HG02852 (cell line): ENCODE data around the gene RSU1.

Experiments
- ATAC-seq: cut with Tn5 transposase; IDR thresholded peaks from one replicate; pipeline ENCODE4 v1.9.1; 2021; ENCODE audit warnings: mild to moderate bottlenecking, moderate library complexity; ENCODE audit not compliant: unreplicated experiment

RSU1 gene

DNA sequence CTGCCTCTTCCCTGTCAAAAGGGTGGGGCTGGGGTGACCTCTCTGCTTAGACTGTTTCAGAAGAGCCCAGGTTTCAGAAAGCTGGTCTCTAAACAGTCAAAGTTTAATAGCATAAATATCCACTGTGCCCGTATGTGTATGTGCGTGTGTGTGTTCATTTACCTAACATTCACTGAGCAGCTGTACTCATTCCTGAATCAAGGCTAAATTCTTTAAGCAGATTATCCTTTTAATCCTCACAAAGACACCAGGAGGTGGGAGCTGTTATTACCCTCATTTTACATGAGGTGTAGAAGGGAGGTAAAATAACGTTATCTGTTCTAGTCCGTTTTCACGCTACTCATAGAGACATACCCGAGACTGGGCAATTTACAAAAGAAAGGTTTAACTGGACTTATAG is 72.2 kb downstream of the RSU1 start:
- no peak for ATAC-seq

GRCh38 chr10:16742165-16742960 is 74.9 kb downstream of the RSU1 start:
- ATAC-seq: no peak

- ATAC-seq: no peak
Measured at GRCh38 chr10:16741540-16741939, 75.7 kb downstream of the RSU1 start.

DNA sequence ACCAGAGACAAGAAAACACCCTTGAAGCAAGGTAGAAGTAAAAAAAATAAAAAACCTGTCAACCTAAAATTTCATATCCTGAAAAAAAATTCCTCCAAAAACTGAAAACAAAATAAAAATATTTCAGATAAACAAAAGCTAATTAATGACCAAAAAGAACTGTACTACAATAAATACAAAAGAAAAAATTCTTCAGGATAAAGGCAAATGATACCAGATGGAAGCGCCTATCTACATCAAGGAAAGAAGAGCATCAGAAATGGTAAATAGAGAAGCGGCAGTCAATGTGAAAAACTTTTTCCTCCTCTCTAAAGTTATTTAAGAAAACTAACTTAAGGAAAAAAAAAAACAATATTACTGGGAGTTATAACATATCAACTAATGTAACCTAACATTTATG is 79.8 kb downstream of the RSU1 start:
- ATAC-seq: no peak

DNA sequence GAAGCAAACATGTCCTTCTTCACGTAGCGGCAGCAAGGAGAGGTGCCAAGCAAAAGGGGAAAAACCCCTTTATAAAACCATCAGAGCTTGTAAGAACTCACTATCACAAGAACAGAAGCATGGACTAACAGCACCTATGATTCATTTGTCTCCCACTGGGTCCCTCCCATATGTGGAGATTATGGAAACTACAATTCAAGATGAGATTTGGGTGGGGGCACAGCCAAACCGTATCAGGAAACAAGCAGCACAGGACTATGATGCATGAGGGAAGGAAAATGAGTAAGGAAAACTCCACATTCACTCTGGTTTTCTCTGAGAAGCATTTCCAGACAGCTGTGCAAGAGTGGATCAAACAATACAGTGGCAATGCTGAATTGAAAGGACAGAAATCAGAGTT is 81.6 kb downstream of the RSU1 start:
- ATAC-seq: no peak

DNA sequence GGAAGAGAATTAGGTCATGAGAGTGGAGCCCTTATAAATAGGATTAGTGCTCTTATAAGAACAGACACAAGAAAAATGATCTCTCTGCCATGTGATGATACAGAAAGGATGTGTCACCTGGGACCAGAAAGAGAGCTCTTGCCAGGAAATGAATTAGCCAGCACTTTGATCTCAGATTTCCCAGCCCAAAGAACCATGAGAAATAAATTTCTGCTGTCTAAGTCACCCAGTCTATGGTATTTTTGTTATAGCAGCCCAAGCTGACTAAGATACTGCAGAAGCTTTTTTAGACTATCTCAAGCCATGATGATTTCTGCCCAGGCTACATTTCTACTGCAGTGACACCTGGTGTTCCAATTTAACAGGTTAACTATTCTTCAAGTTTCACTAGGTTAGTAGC is 84.8 kb downstream of the RSU1 start:
- ATAC-seq: no peak

GRCh38 chr10:16728266-16728665 is 89.0 kb downstream of the RSU1 start:
- ATAC-seq: no peak

DNA sequence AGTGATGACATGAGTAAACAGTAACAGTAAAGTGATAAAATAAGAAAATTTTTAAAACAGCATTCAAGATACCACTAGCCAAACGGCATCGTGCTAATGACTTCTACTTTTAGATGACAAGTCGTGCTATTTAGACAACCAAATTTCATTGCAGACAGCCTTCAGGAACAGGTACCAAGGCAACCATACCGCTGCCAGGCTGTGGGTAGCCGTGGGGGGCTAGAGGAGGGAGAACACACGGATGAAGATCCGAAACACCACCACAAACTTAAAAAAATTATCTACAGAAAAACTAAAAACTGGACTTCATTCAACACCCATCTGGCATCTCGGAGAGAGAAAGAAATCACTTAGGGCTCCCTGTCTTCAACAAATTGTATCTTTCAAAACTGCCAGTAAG is 89.6 kb downstream of the RSU1 start:
- ATAC-seq: no peak

GRCh38 chr10:16724509-16724908 is 92.7 kb downstream of the RSU1 start:
- no peak for ATAC-seq

GRCh38 chr10:16720812-16721211 is 96.4 kb downstream of the RSU1 start:
- no peak for ATAC-seq

DNA sequence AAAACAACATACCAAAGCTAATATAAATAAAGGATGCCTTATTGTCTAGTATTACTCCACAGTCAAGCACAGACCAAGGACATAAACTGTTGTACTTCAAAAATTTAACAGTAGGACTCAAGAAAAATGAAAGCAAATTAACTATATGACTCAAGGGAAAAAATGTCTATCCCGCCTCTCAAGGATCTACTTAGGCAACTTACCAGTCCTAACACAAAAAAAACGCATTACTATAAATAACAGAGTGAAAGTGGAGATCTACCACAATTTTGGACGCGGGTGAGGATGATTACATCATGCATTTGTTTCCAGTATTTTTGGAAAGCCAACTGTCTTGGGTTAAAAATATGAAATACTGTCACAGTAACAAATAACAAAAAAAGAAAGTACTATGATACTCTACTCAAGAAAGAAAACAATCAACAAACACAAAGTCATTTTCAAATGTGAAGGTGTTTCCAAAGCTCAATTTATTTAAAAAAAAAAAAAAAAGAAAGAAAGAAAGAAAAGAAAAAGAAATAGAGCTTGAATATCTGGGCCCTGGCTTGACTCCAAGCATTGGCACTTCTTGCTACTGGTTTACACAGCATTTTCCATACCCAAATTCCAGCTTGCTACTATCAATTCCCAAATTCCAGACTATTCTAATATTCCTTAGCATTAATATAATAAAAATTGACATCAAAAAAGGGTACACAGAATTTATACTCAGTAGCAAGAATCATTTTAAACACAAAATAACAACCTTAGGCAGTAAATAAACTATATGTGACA is 99.4 kb downstream of the RSU1 start:
- ATAC-seq: no peak

- ATAC-seq: no peak
Measured at GRCh38 chr10:16716051-16716450, 101.2 kb downstream of the RSU1 start.

- ATAC-seq: no peak
Measured at GRCh38 chr10:16713290-16713689, 103.9 kb downstream of the RSU1 start.

- no peak for ATAC-seq
Measured at GRCh38 chr10:16712883-16713282, 104.3 kb downstream of the RSU1 start.

- ATAC-seq: no peak
Measured at GRCh38 chr10:16700331-16700730, 116.9 kb downstream of the RSU1 start.

DNA sequence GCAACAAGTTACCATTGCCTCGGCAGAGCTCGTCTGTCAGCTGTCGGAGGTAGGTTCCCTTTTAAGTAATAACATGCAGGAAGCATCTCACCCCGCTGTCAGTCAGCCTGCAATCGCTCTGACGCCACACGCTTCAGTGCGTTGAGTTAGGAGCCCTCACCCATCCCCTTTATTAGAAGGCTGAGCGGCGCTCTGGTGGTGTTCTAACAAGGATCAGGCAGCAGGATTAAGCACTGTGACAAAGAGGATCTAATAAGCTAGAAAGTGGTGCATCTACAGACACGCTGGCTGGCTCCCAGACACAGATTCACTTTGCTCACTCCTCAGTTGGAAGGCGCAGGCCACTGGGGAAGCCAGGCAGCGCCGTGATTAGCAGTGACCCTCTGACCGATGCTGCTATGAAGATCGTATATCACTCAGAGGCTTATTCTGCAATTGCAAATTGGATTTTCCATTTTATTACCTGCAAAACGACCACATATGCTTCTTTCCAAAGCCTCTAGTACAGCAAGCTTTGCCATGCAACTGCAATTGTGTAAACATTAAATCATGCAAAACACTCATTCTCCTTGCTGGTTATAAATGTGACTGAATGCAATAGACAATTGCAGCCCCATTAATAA is 117.7 kb downstream of the RSU1 start:
- ATAC-seq: no peak

DNA sequence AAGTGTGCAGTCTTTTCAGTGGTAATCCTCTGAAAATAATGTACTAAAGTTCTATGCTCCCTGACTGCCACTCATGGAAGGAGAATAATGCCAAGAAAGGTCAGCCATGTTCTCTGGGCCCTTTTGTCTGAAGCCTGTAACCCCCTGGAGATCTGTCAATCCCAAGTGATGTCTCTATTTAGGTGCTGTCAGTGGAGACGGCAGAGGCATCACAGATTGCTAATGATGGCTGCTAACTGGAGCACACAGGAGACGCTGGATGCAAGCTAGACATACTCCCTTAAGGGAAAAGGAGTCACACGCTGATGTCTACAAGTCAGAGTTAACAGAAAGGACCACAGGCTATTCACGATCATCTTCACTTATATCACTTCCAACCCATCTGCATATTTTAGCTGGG is 118.8 kb downstream of the RSU1 start:
- ATAC-seq: no peak

GRCh38 chr10:16690417-16690816 is 126.8 kb downstream of the RSU1 start:
- no peak for ATAC-seq

DNA sequence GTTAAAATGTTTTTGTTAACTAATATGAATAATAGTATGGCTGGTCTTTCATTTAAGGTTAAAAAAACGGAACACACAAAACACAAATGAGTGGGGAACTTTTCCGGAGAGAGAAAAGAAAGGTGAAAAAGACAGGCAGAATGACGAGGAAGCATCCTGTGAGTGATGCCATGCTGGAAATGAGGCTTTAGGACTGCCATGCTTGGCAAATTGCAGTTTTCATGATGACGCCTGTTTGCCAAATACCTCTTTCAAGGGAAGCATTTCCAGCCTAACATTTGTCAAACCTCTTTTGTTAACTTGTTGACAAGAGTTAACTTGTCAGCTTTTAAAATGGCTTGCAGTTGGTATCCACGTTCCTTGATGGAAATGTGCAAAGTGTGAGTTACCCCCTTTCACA is 127.5 kb downstream of the RSU1 start:
- no peak for ATAC-seq

DNA sequence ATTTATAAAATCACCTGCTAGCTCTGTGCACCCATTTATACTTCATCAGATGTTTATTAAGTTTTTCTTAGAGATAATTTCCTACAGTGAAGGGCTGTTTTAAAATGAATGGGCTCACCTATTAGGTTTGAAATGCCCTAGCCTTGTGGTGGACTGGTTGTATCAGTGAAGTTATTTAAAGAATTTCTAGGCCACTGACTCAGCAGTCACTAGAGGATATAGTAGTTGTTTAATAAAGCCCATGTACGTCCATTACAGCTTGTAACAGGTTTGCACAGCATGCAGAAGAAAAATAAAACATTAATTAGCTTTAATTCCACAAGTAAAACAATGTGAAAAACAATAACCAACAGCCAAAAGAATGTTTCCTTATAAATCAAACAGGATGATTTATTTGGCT is 128.0 kb downstream of the RSU1 start:
- no peak for ATAC-seq

- ATAC-seq: no peak
Measured at GRCh38 chr10:16686054-16686902, 130.9 kb downstream of the RSU1 start.
